HepG2 (cell line): ENCODE data around the gene ISG20. TPM values are rescaled to one million over a fixed set of nuclear protein-coding genes. Genes with fewer than 3 reads are reported as not detected.

Experiments used
- FIP1L1 ChIP-seq: fragments of 200-400 bp; formaldehyde crosslinking; IDR thresholded peaks from 2 replicates; pipeline ENCODE4 v1.6.1; 2018; ENCODE audit warnings: low read depth, mild to moderate bottlenecking, low read length, moderate library complexity, borderline replicate concordance; ENCODE audit not compliant: insufficient read depth
- FOXJ3 ChIP-seq: sonication (generic); formaldehyde crosslinking; IDR thresholded peaks from 2 replicates; pipeline ENCODE4 v1.4.0; 2020; ENCODE audit warnings: missing genetic modification reagents, mild to moderate bottlenecking, borderline replicate concordance
- FOXO4 ChIP-seq: sonication (generic); formaldehyde crosslinking; conservative IDR thresholded peaks from 2 replicates; pipeline ENCODE4 v1.8.1; 2023; ENCODE audit warnings: missing genetic modification reagents
- FOXP1 ChIP-seq, 2 experiments: fragments of 450-650 bp in 1 of 2; IDR thresholded peaks; 2 replicates each; pipeline ENCODE4 v1.6.1; 2017 to 2018; ENCODE audit warnings: antibody characterized with exemption in 1 of 2
- MLX ChIP-seq: IDR thresholded peaks from 2 replicates; pipeline ENCODE4 v1.6.1; 2016
- NR3C1 ChIP-seq: sonication (generic); formaldehyde crosslinking; IDR thresholded peaks from 2 replicates; pipeline ENCODE4 v1.4.0; 2020; ENCODE audit warnings: missing genetic modification reagents
- PAWR ChIP-seq: sonication (generic); formaldehyde crosslinking; IDR thresholded peaks from 2 replicates; pipeline ENCODE4 v1.4.0; 2020; ENCODE audit warnings: missing genetic modification reagents, mild to moderate bottlenecking, borderline replicate concordance
- SOX5 ChIP-seq: IDR thresholded peaks from 2 replicates; pipeline ENCODE4 v1.6.1; 2016; ENCODE audit warnings: borderline replicate concordance
- TBL1XR1 ChIP-seq: fragments of 150-350 bp; IDR thresholded peaks from 2 replicates; pipeline ENCODE4 v1.6.1; 2014; ENCODE audit warnings: borderline replicate concordance, low read length; ENCODE audit not compliant: partially characterized antibody
- ZNF251 ChIP-seq: sonication (generic); formaldehyde crosslinking; IDR thresholded peaks from 2 replicates; pipeline ENCODE4 v1.9.0; 2021; ENCODE audit warnings: mild to moderate bottlenecking, missing genetic modification reagents
- polyA plus RNA-seq, 8 experiments: library from polyadenylated mRNA; depleted of rRNA in 3 of 8; stranded (reverse) in 7 of 8; unstranded in 1 of 8; fragments of >200 nt; fragmentation: Illumina TruSeq in 4 of 8; extraction: Trizol in 4 of 8; gene quantifications; 2 replicates each; pipeline versions ENCODE4 v1.2.1 to v1.2.3, GENCODE V29; 2011 to 2016; ENCODE audit warnings: low read depth in 4 of 8, missing spikeins in 1 of 8, mixed read lengths in 1 of 8; ENCODE audit not compliant: insufficient read depth in 1 of 8
- total RNA-seq, 5 experiments: library from RNA; depleted of rRNA; stranded (reverse); fragments of >200 nt; fragmentation: Illumina TruSeq; extraction: Trizol; gene quantifications; 2 replicates each; pipeline ENCODE4 v1.2.3, GENCODE V29; 2016; ENCODE audit warnings: low read depth in 1 of 5
- TF ChIP-seq, protein P1 (sequence below): sonication (generic); formaldehyde crosslinking; IDR thresholded peaks from 2 replicates; pipeline ENCODE4 v1.4.0; 2020; ENCODE audit warnings: missing genetic modification reagents
- TF ChIP-seq, protein P2 (sequence below): fragments of 450-650 bp; IDR thresholded peaks from 2 replicates; pipeline ENCODE4 v1.6.1; 2016
- TF ChIP-seq, protein P3 (sequence below): IDR thresholded peaks from 2 replicates; pipeline ENCODE4 v1.6.1; 2012; ENCODE audit warnings: low read depth, low read length, improper control_type of control experiment
- TF ChIP-seq, protein P4 (sequence below): sonication (generic); formaldehyde crosslinking; IDR thresholded peaks from 2 replicates; pipeline ENCODE4 v1.8.1; 2023; ENCODE audit warnings: mild to moderate bottlenecking, moderate library complexity, missing genetic modification reagents
- TF ChIP-seq, protein P5 (sequence below): sonication (generic); formaldehyde crosslinking; IDR thresholded peaks from 2 replicates; pipeline ENCODE4 v1.8.1; 2023; ENCODE audit warnings: mild to moderate bottlenecking, missing genetic modification reagents, borderline replicate concordance

Gene ISG20
- total and polyA plus RNA-seq, 2 of the 13 experiments (the other 11 are each of a cell fraction or from before 2014, with no cell fraction given) = 6.3 to 31.5 TPM

DNA sequence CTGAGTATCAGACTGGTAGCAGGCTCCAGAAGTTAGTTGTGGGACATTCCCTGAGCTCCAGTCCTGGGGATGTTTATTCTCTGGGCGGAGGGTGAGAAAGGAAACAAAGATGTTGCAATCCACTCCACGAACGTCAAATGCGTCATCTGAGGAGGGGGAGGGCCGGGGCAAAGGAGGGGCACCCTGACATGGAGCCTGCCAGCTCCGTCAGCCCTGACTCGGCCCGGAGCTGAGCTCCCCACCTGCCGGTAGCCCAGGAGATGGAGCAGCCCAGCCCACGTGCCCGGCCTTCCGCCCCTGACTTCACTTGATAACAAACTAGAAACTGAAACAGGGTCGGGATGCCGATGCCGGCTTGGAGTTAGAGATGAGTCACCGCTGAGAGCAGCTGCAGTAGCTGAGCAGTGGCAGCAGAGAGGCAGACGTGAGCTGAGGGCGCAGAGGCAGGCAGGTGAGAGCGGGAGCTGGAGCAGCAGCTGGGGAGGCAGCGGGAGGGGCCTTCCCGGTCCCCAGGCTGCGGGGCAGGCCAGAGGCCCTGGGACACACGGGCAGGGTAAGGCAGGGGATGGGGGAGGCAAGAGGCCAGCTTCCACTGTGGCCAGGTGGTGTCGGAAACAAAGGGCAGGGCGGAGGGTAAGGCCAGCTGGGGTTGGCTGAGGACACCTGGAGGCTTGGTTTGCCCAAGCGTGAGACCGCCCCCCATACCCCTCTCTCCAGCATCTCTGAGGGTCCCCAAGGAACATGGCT lies at the start of gene ISG20 (continued):
- TF ChIP-seq, protein P1, sequence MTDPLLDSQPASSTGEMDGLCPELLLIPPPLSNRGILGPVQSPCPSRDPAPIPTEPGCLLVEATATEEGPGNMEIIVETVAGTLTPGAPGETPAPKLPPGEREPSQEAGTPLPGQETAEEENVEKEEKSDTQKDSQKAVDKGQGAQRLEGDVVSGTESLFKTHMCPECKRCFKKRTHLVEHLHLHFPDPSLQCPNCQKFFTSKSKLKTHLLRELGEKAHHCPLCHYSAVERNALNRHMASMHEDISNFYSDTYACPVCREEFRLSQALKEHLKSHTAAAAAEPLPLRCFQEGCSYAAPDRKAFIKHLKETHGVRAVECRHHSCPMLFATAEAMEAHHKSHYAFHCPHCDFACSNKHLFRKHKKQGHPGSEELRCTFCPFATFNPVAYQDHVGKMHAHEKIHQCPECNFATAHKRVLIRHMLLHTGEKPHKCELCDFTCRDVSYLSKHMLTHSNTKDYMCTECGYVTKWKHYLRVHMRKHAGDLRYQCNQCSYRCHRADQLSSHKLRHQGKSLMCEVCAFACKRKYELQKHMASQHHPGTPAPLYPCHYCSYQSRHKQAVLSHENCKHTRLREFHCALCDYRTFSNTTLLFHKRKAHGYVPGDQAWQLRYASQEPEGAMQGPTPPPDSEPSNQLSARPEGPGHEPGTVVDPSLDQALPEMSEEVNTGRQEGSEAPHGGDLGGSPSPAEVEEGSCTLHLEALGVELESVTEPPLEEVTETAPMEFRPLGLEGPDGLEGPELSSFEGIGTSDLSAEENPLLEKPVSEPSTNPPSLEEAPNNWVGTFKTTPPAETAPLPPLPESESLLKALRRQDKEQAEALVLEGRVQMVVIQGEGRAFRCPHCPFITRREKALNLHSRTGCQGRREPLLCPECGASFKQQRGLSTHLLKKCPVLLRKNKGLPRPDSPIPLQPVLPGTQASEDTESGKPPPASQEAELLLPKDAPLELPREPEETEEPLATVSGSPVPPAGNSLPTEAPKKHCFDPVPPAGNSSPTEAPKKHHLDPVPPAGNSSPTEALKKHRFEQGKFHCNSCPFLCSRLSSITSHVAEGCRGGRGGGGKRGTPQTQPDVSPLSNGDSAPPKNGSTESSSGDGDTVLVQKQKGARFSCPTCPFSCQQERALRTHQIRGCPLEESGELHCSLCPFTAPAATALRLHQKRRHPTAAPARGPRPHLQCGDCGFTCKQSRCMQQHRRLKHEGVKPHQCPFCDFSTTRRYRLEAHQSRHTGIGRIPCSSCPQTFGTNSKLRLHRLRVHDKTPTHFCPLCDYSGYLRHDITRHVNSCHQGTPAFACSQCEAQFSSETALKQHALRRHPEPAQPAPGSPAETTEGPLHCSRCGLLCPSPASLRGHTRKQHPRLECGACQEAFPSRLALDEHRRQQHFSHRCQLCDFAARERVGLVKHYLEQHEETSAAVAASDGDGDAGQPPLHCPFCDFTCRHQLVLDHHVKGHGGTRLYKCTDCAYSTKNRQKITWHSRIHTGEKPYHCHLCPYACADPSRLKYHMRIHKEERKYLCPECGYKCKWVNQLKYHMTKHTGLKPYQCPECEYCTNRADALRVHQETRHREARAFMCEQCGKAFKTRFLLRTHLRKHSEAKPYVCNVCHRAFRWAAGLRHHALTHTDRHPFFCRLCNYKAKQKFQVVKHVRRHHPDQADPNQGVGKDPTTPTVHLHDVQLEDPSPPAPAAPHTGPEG (CRISPR knock-in tag) = 0 out of 2 replicates have a peak, but pooled peaks have one; percentile 46
- TF ChIP-seq, protein P2, sequence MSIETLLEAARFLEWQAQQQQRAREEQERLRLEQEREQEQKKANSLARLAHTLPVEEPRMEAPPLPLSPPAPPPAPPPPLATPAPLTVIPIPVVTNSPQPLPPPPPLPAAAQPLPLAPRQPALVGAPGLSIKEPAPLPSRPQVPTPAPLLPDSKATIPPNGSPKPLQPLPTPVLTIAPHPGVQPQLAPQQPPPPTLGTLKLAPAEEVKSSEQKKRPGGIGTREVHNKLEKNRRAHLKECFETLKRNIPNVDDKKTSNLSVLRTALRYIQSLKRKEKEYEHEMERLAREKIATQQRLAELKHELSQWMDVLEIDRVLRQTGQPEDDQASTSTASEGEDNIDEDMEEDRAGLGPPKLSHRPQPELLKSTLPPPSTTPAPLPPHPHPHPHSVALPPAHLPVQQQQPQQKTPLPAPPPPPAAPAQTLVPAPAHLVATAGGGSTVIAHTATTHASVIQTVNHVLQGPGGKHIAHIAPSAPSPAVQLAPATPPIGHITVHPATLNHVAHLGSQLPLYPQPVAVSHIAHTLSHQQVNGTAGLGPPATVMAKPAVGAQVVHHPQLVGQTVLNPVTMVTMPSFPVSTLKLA = peak; percentile 93
- TF ChIP-seq, protein P3, sequence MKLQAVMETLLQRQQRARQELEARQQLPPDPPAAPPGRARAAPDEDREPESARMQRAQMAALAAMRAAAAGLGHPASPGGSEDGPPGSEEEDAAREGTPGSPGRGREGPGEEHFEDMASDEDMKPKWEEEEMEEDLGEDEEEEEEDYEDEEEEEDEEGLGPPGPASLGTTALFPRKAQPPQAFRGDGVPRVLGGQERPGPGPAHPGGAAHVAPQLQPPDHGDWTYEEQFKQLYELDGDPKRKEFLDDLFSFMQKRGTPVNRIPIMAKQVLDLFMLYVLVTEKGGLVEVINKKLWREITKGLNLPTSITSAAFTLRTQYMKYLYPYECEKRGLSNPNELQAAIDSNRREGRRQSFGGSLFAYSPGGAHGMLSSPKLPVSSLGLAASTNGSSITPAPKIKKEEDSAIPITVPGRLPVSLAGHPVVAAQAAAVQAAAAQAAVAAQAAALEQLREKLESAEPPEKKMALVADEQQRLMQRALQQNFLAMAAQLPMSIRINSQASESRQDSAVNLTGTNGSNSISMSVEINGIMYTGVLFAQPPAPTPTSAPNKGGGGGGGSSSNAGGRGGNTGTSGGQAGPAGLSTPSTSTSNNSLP = peak; percentile 25; the same call in 1 of the 2 replicates
- TF ChIP-seq ZNF251 (CRISPR knock-in tag) (no peak), FIP1L1 (no peak), FOXO4 (CRISPR knock-in tag) (no peak), NR3C1 (CRISPR knock-in tag) (no peak), FOXP1 (IDR thresholded peaks at IDR 0.05) (peak; percentile 87; the same call in 1 of the 2 replicates), FOXP1 (CRISPR knock-in tag; IDR thresholded peaks at IDR 0.05) (peak; percentile 91), FOXJ3 (CRISPR knock-in tag) (peak; percentile 85; the same call in 1 of the 2 replicates), TBL1XR1 (peak; percentile 22), SOX5 (CRISPR knock-in tag) (peak; percentile 81), MLX (CRISPR knock-in tag) (peak; percentile 71; the same call in 1 of the 2 replicates), PAWR (CRISPR knock-in tag) (peak; percentile 54; the same call in 1 of the 2 replicates)
- TF ChIP-seq, protein P4, sequence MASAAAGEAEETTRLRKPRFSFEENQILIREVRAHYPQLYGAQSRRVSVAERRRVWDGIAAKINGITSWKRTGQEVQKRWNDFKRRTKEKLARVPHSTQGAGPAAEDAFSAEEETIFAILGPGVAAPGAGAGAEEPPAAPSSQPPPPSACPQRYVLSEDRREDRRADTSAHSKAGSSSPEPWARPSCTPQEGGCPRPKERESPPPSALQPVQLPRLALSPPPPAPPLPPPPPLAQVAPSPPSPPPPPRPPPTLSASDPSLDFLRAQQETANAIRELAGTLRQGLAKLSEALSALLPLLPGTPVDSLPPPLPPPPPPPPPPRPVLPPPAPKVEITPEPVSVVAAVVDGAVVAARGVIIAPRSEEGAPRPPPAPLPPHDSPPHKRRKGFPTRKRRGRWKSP (CRISPR knock-in tag) = peak; percentile 80; the same call in 1 of the 2 replicates
- TF ChIP-seq, protein P5, sequence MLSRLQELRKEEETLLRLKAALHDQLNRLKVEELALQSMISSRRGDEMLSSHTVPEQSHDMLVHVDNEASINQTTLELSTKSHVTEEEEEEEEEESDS (CRISPR knock-in tag) = no peak
